GM12878 (cell line): ENCODE measurements around the gene ACO1. TPM values are rescaled to one million over a fixed set of nuclear protein-coding genes. Genes with fewer than 3 reads are reported as not detected.
A peak's percentile ranks its signal among the peaks of the same experiment; 100 is the strongest.

Source experiments
- ATF7 ChIP-seq: fragments of 450-650 bp; IDR thresholded peaks from 2 replicates; pipeline ENCODE4 v1.6.1; 2016; ENCODE audit warnings: low read depth, mild to moderate bottlenecking
- CBFB ChIP-seq: IDR thresholded peaks from 2 replicates; pipeline ENCODE4 v1.6.1; 2016; ENCODE audit warnings: antibody characterized with exemption, low read depth
- CBX3 ChIP-seq: fragments of 200-600 bp; sonication (generic); IDR thresholded peaks from 2 replicates; pipeline ENCODE4 v1.6.1; 2016; ENCODE audit warnings: low read depth, borderline replicate concordance
- CREB1 ChIP-seq: IDR thresholded peaks from 2 replicates; pipeline ENCODE4 v1.6.1; 2012; ENCODE audit warnings: low read depth, mild to moderate bottlenecking, inconsistent platforms
- CTCF ChIP-seq, 3 experiments: IDR thresholded peaks in 2 of 3; conservative IDR thresholded peaks in 1 of 3; 2 replicates each; pipeline ENCODE4 v1.5.1; 2011; ENCODE audit warnings: low read depth in 3 of 3, low read length in 3 of 3, mild to moderate bottlenecking in 3 of 3, control low read depth in 2 of 3, moderate library complexity in 2 of 3, inconsistent platforms in 1 of 3, mixed read lengths in 1 of 3; ENCODE audit not compliant: control insufficient read depth in 2 of 3, insufficient read depth in 1 of 3; ENCODE audit errors: extremely low read depth in 1 of 3
- DPF2 ChIP-seq: fragments of 450-650 bp; IDR thresholded peaks from 2 replicates; pipeline ENCODE4 v1.6.1; 2017; ENCODE audit warnings: mild to moderate bottlenecking
- HDGF ChIP-seq: fragments of 450-650 bp; IDR thresholded peaks from 2 replicates; pipeline ENCODE4 v1.6.1; 2016; ENCODE audit warnings: antibody characterized with exemption
- IKZF1 ChIP-seq: fragments of 450-650 bp; conservative IDR thresholded peaks from 2 replicates; pipeline ENCODE4 v1.6.1; 2017; ENCODE audit warnings: antibody characterized with exemption, mild to moderate bottlenecking
- IRF3 ChIP-seq: fragments of 450-650 bp; IDR thresholded peaks from 2 replicates; pipeline ENCODE4 v1.6.1; 2014; ENCODE audit warnings: mild to moderate bottlenecking
- IRF4 ChIP-seq: IDR thresholded peaks from 2 replicates; pipeline ENCODE4 v1.6.1; 2011; ENCODE audit warnings: low read depth, low read length
- KLF5 ChIP-seq: fragments of 450-650 bp; IDR thresholded peaks from 2 replicates; pipeline ENCODE4 v1.6.1; 2014; ENCODE audit warnings: mild to moderate bottlenecking; ENCODE audit not compliant: partially characterized antibody
- NFYA ChIP-seq: IDR thresholded peaks from 2 replicates; pipeline ENCODE4 v1.6.1; 2011; ENCODE audit warnings: low read depth, mild to moderate bottlenecking, low read length, improper control_type of control experiment, borderline replicate concordance
- PML ChIP-seq: IDR thresholded peaks from 2 replicates; pipeline ENCODE4 v1.6.1; 2012; ENCODE audit warnings: low read length, inconsistent platforms
- RUNX3 ChIP-seq: IDR thresholded peaks from 2 replicates; pipeline ENCODE4 v1.6.1; 2012; ENCODE audit warnings: low read length, inconsistent platforms
- SKIL ChIP-seq: fragments of 450-650 bp; IDR thresholded peaks from 2 replicates; pipeline ENCODE4 v1.6.1; 2017; ENCODE audit warnings: mild to moderate bottlenecking, low read depth, inconsistent platforms; ENCODE audit not compliant: poor library complexity, severe bottlenecking
- SMAD1 ChIP-seq: fragments of 450-650 bp; IDR thresholded peaks from 2 replicates; pipeline ENCODE4 v1.6.1; 2018; ENCODE audit warnings: mild to moderate bottlenecking, low read depth; ENCODE audit not compliant: partially characterized antibody
- SREBF1 ChIP-seq: IDR thresholded peaks from 2 replicates; pipeline ENCODE4 v1.6.1; 2012; ENCODE audit warnings: mild to moderate bottlenecking, low read length
- STAT1 ChIP-seq: fragments of 450-650 bp; conservative IDR thresholded peaks from 2 replicates; pipeline ENCODE4 v1.6.1; 2014; ENCODE audit warnings: antibody characterized with exemption, mild to moderate bottlenecking
- TAF1 ChIP-seq: IDR thresholded peaks from 2 replicates; pipeline ENCODE4 v1.6.1; 2011; ENCODE audit warnings: mild to moderate bottlenecking, low read depth, low read length, borderline replicate concordance
- USF1 ChIP-seq: IDR thresholded peaks from 2 replicates; pipeline ENCODE4 v1.6.1; 2011; ENCODE audit warnings: borderline replicate concordance, low read depth, mild to moderate bottlenecking, moderate library complexity, mixed read lengths, low read length; ENCODE audit not compliant: insufficient read depth; ENCODE audit errors: extremely low read length
- YBX1 ChIP-seq: fragments of 450-650 bp; IDR thresholded peaks from 2 replicates; pipeline ENCODE4 v1.6.1; 2016; ENCODE audit warnings: antibody characterized with exemption
- ZBTB33 ChIP-seq: fragments of 450-650 bp; IDR thresholded peaks from 2 replicates; pipeline ENCODE4 v1.6.1; 2017; ENCODE audit warnings: mild to moderate bottlenecking
- ZNF207 ChIP-seq: fragments of 450-650 bp; IDR thresholded peaks from 2 replicates; pipeline ENCODE4 v1.6.1; 2014; ENCODE audit warnings: antibody characterized with exemption, mild to moderate bottlenecking, borderline replicate concordance
- ZNF274 ChIP-seq: IDR thresholded peaks from one replicate; pipeline ENCODE4 v1.8.0; 2011; ENCODE audit not compliant: insufficient read length, insufficient read depth
- ZSCAN29 ChIP-seq: fragments of 450-650 bp; IDR thresholded peaks from 2 replicates; pipeline ENCODE4 v1.6.1; 2017; ENCODE audit warnings: mild to moderate bottlenecking, moderate library complexity
- polyA plus RNA-seq, 11 experiments: library from polyadenylated mRNA; depleted of rRNA in 4 of 11; unstranded in 6 of 11; stranded (reverse) in 5 of 11; fragments of >200 nt; fragmentation: Nextera tagmentation in 4 of 11; fragmentation: Illumina TruSeq in 1 of 11; extraction: Ambion mirVana in 4 of 11; extraction: Trizol in 1 of 11; gene quantifications; 1 replicate in 1 of 11; 2 replicates in 10 of 11; pipeline versions ENCODE4 v1.2.1 to v1.2.3, GENCODE V29; 2011 to 2016; ENCODE audit warnings: inconsistent platforms in 2 of 11, missing spikeins in 2 of 11, low read depth in 1 of 11
- total RNA-seq, 4 experiments: library from RNA; depleted of rRNA in 3 of 4; stranded (reverse); fragments of >200 nt in 3 of 4; fragmentation: Illumina TruSeq in 1 of 4; extraction: Trizol in 1 of 4; gene quantifications; 2 replicates each; pipeline versions ENCODE4 v1.2.1 to v1.2.3, GENCODE V29; 2013 to 2021

The ACO1 gene
- total and polyA plus RNA-seq, 10 of the 15 experiments (the other 5 are each of a cell fraction or from before 2014, with no cell fraction given): 0.21 to 6.5 (median 3.3) TPM

GRCh38 chr9:32384364-32385151 lies at the start of gene ACO1 (continued):
- TF ChIP-seq TAF1: no peak
- no peak for TF ChIP-seq YBX1
- no peak for TF ChIP-seq PML
- no peak for TF ChIP-seq CBFB
- TF ChIP-seq KLF5: peak; percentile 33
- TF ChIP-seq IRF4: no peak
- no peak for TF ChIP-seq NFYA
- TF ChIP-seq SREBF1: no peak
- TF ChIP-seq CREB1: peak; percentile 28; the same call in 1 of the 2 replicates
- no peak for TF ChIP-seq ATF7
- TF ChIP-seq SMAD1: no peak
- peak in 1 of 3 experiments; percentile 24; a peak in 1 of 6 replicates for TF ChIP-seq CTCF (IDR thresholded peaks at IDR 0.05 in 2 of 3, conservative IDR thresholded peaks at IDR 0.05 in 1 of 3; ENCODE audit: control insufficient read depth in 2 of 3, extremely low read depth in 1 of 3, insufficient read depth in 1 of 3, low read depth in 3 of 3, low read length in 3 of 3)
- no peak for TF ChIP-seq CBX3
- TF ChIP-seq HDGF: no peak
- no peak for TF ChIP-seq USF1
- TF ChIP-seq IRF3: no peak
- TF ChIP-seq SKIL: no peak
- no peak for TF ChIP-seq ZNF274
- peak; percentile 56 for TF ChIP-seq DPF2
- TF ChIP-seq ZNF207: peak; percentile 80
- no peak for TF ChIP-seq ZSCAN29
- TF ChIP-seq ZBTB33: no peak
- peak; percentile 77 for TF ChIP-seq IKZF1
- TF ChIP-seq STAT1: no peak
- no peak for TF ChIP-seq RUNX3
